H1 (cell line): ENCODE data around the gene RD3L. TPM values are rescaled to one million over a fixed set of nuclear protein-coding genes. Genes with fewer than 3 reads are reported as not detected.
A peak's percentile ranks its signal among the peaks of the same experiment; 100 is the strongest.

Source experiments
- CTCF ChIA-PET: fragments of 300-600 bp; sonication (Branson Sonifier 250); formaldehyde crosslinking; loops from one replicate; lab custom pipeline; 2021; ENCODE audit not compliant: partially characterized antibody; lab: Charles Lee
- POLR2A ChIA-PET: fragments of 300-600 bp; sonication (Branson Sonifier 250); formaldehyde crosslinking; loops from one replicate; lab custom pipeline; 2021; ENCODE audit warnings: inconsistent platforms; ENCODE audit not compliant: partially characterized antibody; lab: Charles Lee
- DNase-seq, 2 experiments: peaks; one replicate each; pipeline versions ENCODE4 v3.0.0 to v3.0.0-alpha.2; 2010 to 2022; ENCODE audit warnings: low spot score in 2 of 2, low read depth in 1 of 2, mixed read lengths in 1 of 2
- FAIRE-seq: peaks from 2 replicates; lab custom pipeline; 2011; peaks lifted over from hg19 to GRCh38; lab: Jason Lieb, UNC
- H2AFZ ChIP-seq: 2 replicates; pipeline ENCODE4 v1.8.1; 2012; ENCODE audit warnings: low read length, inconsistent platforms
- H2AK5ac ChIP-seq: 2 replicates; pipeline ENCODE4 v1.6.1; 2013; ENCODE audit warnings: low read depth, low read length
- H2BK120ac ChIP-seq: replicated peaks from 2 replicates; pipeline ENCODE3; 2013; ENCODE audit warnings: low read depth, low read length, inconsistent platforms
- H2BK12ac ChIP-seq: 2 replicates; pipeline ENCODE4 v1.6.1; 2013; ENCODE audit warnings: low read depth, low read length
- H2BK15ac ChIP-seq: 2 replicates; pipeline ENCODE4 v1.6.1; 2013; ENCODE audit warnings: low read length
- H2BK20ac ChIP-seq: 2 replicates; pipeline ENCODE4 v1.6.1; 2013; ENCODE audit warnings: low read length
- H2BK5ac ChIP-seq: 2 replicates; pipeline ENCODE4 v1.6.1; 2013; ENCODE audit warnings: low read depth, low read length
- H3K14ac ChIP-seq: 2 replicates; pipeline ENCODE4 v1.6.1; 2013; ENCODE audit warnings: inconsistent platforms; ENCODE audit not compliant: insufficient read length
- H3K18ac ChIP-seq: 2 replicates; pipeline ENCODE4 v1.6.1; 2013; ENCODE audit warnings: low read length; ENCODE audit errors: extremely low read depth
- H3K23ac ChIP-seq: 2 replicates; pipeline ENCODE4 v1.6.1; 2013; ENCODE audit warnings: inconsistent platforms; ENCODE audit not compliant: insufficient read length
- H3K23me2 ChIP-seq: 2 replicates; pipeline ENCODE4 v1.6.1; 2013; ENCODE audit warnings: low read depth, low read length
- H3K27ac ChIP-seq: 2 replicates; pipeline ENCODE4 v1.6.1; 2011; ENCODE audit warnings: low read depth, low read length, inconsistent platforms
- H3K27me3 ChIP-seq, 4 experiments: replicated peaks in 1 of 4; 1 replicate in 1 of 4; 2 replicates in 3 of 4; pipeline versions ENCODE4 v1.6.1 to v1.8.1; 2011 to 2013; ENCODE audit warnings: low read length in 3 of 4, mild to moderate bottlenecking in 3 of 4, inconsistent platforms in 2 of 4, mixed read lengths in 2 of 4, moderate library complexity in 1 of 4; ENCODE audit not compliant: control insufficient read depth in 3 of 4, insufficient read depth in 3 of 4; ENCODE audit errors: extremely low read depth in 1 of 4
- H3K36me3 ChIP-seq, 4 experiments: 2 replicates each; pipeline versions ENCODE4 v1.6.1 to v1.8.1; 2011 to 2013; ENCODE audit warnings: mild to moderate bottlenecking in 4 of 4, low read length in 3 of 4, moderate library complexity in 2 of 4, control low read depth in 1 of 4, inconsistent platforms in 1 of 4; ENCODE audit not compliant: insufficient read depth in 4 of 4, control insufficient read depth in 2 of 4
- H3K4ac ChIP-seq: replicated peaks from 2 replicates; pipeline ENCODE3; 2013; ENCODE audit warnings: low read length, low read depth, mixed read lengths, inconsistent platforms; ENCODE audit not compliant: insufficient read length
- H3K4me1 ChIP-seq, 4 experiments: replicated peaks in 1 of 4; 1 replicate in 1 of 4; 2 replicates in 3 of 4; pipeline versions ENCODE4 v1.6.1 to v1.8.1; 2011 to 2013; ENCODE audit warnings: low read length in 3 of 4, inconsistent platforms in 2 of 4, mixed read lengths in 1 of 4; ENCODE audit not compliant: insufficient read depth in 4 of 4, control insufficient read depth in 3 of 4
- H3K4me2 ChIP-seq, 2 experiments: 2 replicates each; pipeline versions ENCODE4 v1.6.1 to v1.8.1; 2011 to 2013; ENCODE audit warnings: low read depth in 2 of 2, low read length in 2 of 2, control low read depth in 1 of 2, inconsistent platforms in 1 of 2, mild to moderate bottlenecking in 1 of 2; ENCODE audit not compliant: insufficient read depth in 1 of 2
- H3K4me3 ChIP-seq, 4 experiments: fragments of 200-600, 300-600 bp in 1 of 4; sonication (generic), shearing (Covaris generic), sonication (Bioruptor Twin) in 1 of 4; 2 replicates each; pipeline versions ENCODE4 v1.5.1 to v1.8.1; 2011 to 2016; ENCODE audit warnings: low read length in 4 of 4, low read depth in 3 of 4, control low read depth in 2 of 4, inconsistent platforms in 2 of 4, mild to moderate bottlenecking in 2 of 4, mixed read lengths in 1 of 4, moderate library complexity in 1 of 4; ENCODE audit not compliant: insufficient read depth in 2 of 4; ENCODE audit errors: extremely low read depth in 1 of 4
- H3K56ac ChIP-seq: replicated peaks from 2 replicates; pipeline ENCODE3; 2013; ENCODE audit warnings: low read depth, mild to moderate bottlenecking, mixed read lengths, low read length, inconsistent platforms; ENCODE audit not compliant: insufficient read length
- H3K79me1 ChIP-seq: 2 replicates; pipeline ENCODE4 v1.6.1; 2013; ENCODE audit warnings: low read depth, low read length, control low read depth
- H3K79me2 ChIP-seq, 2 experiments: 2 replicates each; pipeline versions ENCODE4 v1.6.1 to v1.8.1; 2012 to 2013; ENCODE audit warnings: low read length in 2 of 2, mild to moderate bottlenecking in 2 of 2, inconsistent platforms in 1 of 2; ENCODE audit not compliant: insufficient read depth in 2 of 2, control insufficient read depth in 1 of 2
- H3K9ac ChIP-seq, 4 experiments: replicated peaks in 1 of 4; 1 replicate in 1 of 4; 2 replicates in 3 of 4; pipeline versions ENCODE4 v1.6.1 to v1.8.1; 2011 to 2013; ENCODE audit warnings: low read depth in 3 of 4, low read length in 3 of 4, control low read depth in 2 of 4, mild to moderate bottlenecking in 2 of 4, moderate library complexity in 2 of 4, inconsistent platforms in 1 of 4; ENCODE audit errors: extremely low read depth in 1 of 4
- H3K9me3 ChIP-seq, 2 experiments: 2 replicates each; pipeline versions ENCODE4 v1.6.1 to v1.8.1; 2012 to 2013; ENCODE audit warnings: mild to moderate bottlenecking in 2 of 2, moderate library complexity in 2 of 2, control low read depth in 1 of 2, inconsistent platforms in 1 of 2, low read depth in 1 of 2, low read length in 1 of 2, mixed read lengths in 1 of 2; ENCODE audit not compliant: insufficient read depth in 2 of 2
- H4K20me1 ChIP-seq, 2 experiments: replicated peaks in 1 of 2; 2 replicates each; pipeline versions ENCODE3 to v1.8.1; 2011 to 2013; ENCODE audit warnings: inconsistent platforms in 2 of 2, low read length in 2 of 2, mild to moderate bottlenecking in 1 of 2; ENCODE audit not compliant: insufficient read depth in 2 of 2, control insufficient read depth in 1 of 2
- H4K5ac ChIP-seq: 2 replicates; pipeline ENCODE4 v1.6.1; 2013; ENCODE audit warnings: low read length, low read depth, mixed read lengths, inconsistent platforms; ENCODE audit not compliant: insufficient read length
- H4K8ac ChIP-seq: 2 replicates; pipeline ENCODE4 v1.8.0; 2013; ENCODE audit warnings: mild to moderate bottlenecking, moderate library complexity, low read length, inconsistent platforms; ENCODE audit not compliant: insufficient read depth; ENCODE audit errors: extremely low read depth
- H4K91ac ChIP-seq: replicated peaks from 2 replicates; pipeline ENCODE3; 2013; ENCODE audit warnings: low read length, mixed read lengths, inconsistent platforms; ENCODE audit not compliant: insufficient read length
- JUN ChIP-seq: IDR thresholded peaks from 2 replicates; pipeline ENCODE4 v1.6.1; 2011; ENCODE audit warnings: low read depth, mild to moderate bottlenecking, improper control_type of control experiment, low read length
- PHF8 ChIP-seq: fragments of 200-600 bp; sonication (generic); conservative IDR thresholded peaks from 2 replicates; pipeline ENCODE4 v1.7.1; 2012; ENCODE audit warnings: low read depth, mild to moderate bottlenecking, inconsistent platforms, low read length, moderate library complexity
- RAD21 ChIP-seq, 2 experiments: IDR thresholded peaks in 1 of 2; conservative IDR thresholded peaks in 1 of 2; 2 replicates each; pipeline ENCODE4 v1.6.1; 2011; ENCODE audit warnings: low read depth in 2 of 2, low read length in 2 of 2, improper control_type of control experiment in 1 of 2, inconsistent platforms in 1 of 2, mild to moderate bottlenecking in 1 of 2, moderate library complexity in 1 of 2
- SIN3A ChIP-seq, 2 experiments: IDR thresholded peaks in 1 of 2; conservative IDR thresholded peaks in 1 of 2; 2 replicates each; pipeline ENCODE4 v1.6.1; 2011 to 2012; ENCODE audit warnings: low read length in 2 of 2, improper control_type of control experiment in 1 of 2, low read depth in 1 of 2, mild to moderate bottlenecking in 1 of 2
- WGBS, 2 experiments: shearing (Covaris generic) in 1 of 2; methylation state at CpG; one replicate each; pipeline versions ENCODE4 v1.1.6 to v1.1.7; 2013 to 2015; ENCODE audit warnings: low lambda C conversion rate in 2 of 2, mixed read lengths in 2 of 2, inconsistent platforms in 1 of 2, low coverage in 1 of 2, missing lambda C conversion rate in 1 of 2; ENCODE audit not compliant: insufficient replicate concordance in 2 of 2, insufficient coverage in 1 of 2, insufficient read length in 1 of 2; ENCODE audit errors: extremely low coverage in 1 of 2, missing lambda C conversion rate in 1 of 2; 5-methylcytosine and 5-hydroxymethylcytosine counted together
- polyA plus RNA-seq, 7 experiments: library from polyadenylated mRNA; depleted of rRNA in 3 of 7; stranded (reverse) in 5 of 7; unstranded in 2 of 7; fragments of >200 nt in 5 of 7; fragments of 200-250 nt in 2 of 7; gene quantifications; 1 replicate in 5 of 7; 2 replicates in 1 of 7; 4 replicates in 1 of 7; pipeline versions ENCODE4 v1.2.1 to v1.2.3, GENCODE V29; 2011 to 2013; ENCODE audit warnings: missing spikeins in 2 of 7, mixed read lengths in 2 of 7
- total RNA-seq: library from RNA; stranded (reverse); fragmentation: NEBNext Ultra II Directional; extraction: Animal tissue kit (Norgen Biotek cat#: 25700); gene quantifications from 2 replicates; pipeline ENCODE4 v1.2.1, GENCODE V29; 2021

RD3L gene
- total and polyA plus RNA-seq, 2 of the 8 experiments (the other 6 are each of a cell fraction or from before 2014, with no cell fraction given): not detected

GRCh38 chr14:103897075-103897947, 45.0 kb downstream of the RD3L start:
- Histone ChIP-seq H3K4me3 (no peak overlapping the region), H3K4me2 (no peak overlapping the region), H3K9me3 (peaks cover 0 to 3% of the 10 kb centered on the region in 2 experiments; a peak in 1 of 4 replicates), H2BK120ac (no peak overlapping the region), H3K79me1 (no peaks in the 10 kb centered on the region), H2AFZ (no peak overlapping the region)
- CTCF ChIA-PET: interaction anchor here (0.5 to 3.9 kb wide), 9 partner anchors 10 to 180 kb away, joined by 3 to 23 read pairs (median 3); no protein-coding TSS in a partner anchor
- TF ChIP-seq JUN: no peak
- TF ChIP-seq RAD21 (IDR thresholded peaks at IDR 0.05 in 1 of 2, conservative IDR thresholded peaks at IDR 0.05 in 1 of 2; ENCODE audit: low read depth in 2 of 2, low read length in 2 of 2): no peak
- TF ChIP-seq PHF8: no peak
- TF ChIP-seq SIN3A (conservative IDR thresholded peaks at IDR 0.05 in 1 of 2, IDR thresholded peaks at IDR 0.05 in 1 of 2; ENCODE audit: low read depth in 1 of 2, low read length in 2 of 2): no peak
- TF ChIP-seq, all 59 proteins: peak for 0
- no peak overlapping the region for H3K18ac ChIP-seq
- no peak overlapping the region for H4K8ac ChIP-seq
- H3K4me1 ChIP-seq: no peaks in the 10 kb centered on the region
- H2BK15ac ChIP-seq: no peak overlapping the region
- H3K56ac ChIP-seq: no peak overlapping the region
- no peak overlapping the region for H3K9ac ChIP-seq
- H4K5ac ChIP-seq: no peak overlapping the region
- no peak for FAIRE-seq
- no peak overlapping the region for H3K14ac ChIP-seq
- H2AK5ac ChIP-seq: no peak overlapping the region
- no peaks in the 10 kb centered on the region for H3K36me3 ChIP-seq
- no peaks in the 10 kb centered on the region for H4K20me1 ChIP-seq
- POLR2A ChIA-PET: no interaction called here
- DNase-seq: no peak
- H3K27me3 ChIP-seq: no peaks in the 10 kb centered on the region
- no peak overlapping the region for H3K23ac ChIP-seq
- H2BK20ac ChIP-seq: no peak overlapping the region
- H3K27ac ChIP-seq: no peak overlapping the region
- H2BK5ac ChIP-seq: no peak overlapping the region
- H2BK12ac ChIP-seq: peak overlapping the region; percentile 50; the same call in 1 of the 2 replicates
- H3K4ac ChIP-seq: no peak overlapping the region
- WGBS, 2 experiments: 86% methylated on average over 26 of the region's 27 CpGs; no CpG with 5 or more reads in 1 of the 2 experiments
- no peaks in the 10 kb centered on the region for H3K23me2 ChIP-seq
- no peak overlapping the region for H4K91ac ChIP-seq
- no peaks in the 10 kb centered on the region for H3K79me2 ChIP-seq
